Measurements from ENCODE around the gene IDI2.

The IDI2 gene

GRCh38 chr10:1036341-1036791, 10.7 kb upstream of the IDI2 start:
- no peak for DNase-seq (ENCODE audit: extremely low read depth, low read depth)
- no peak for TF ChIP-seq CTCF (IDR thresholded peaks at IDR 0.05; ENCODE audit: low read depth, low read length)

- no peak for DNase-seq (ENCODE audit: extremely low read depth, low read depth)
- no peak for TF ChIP-seq CTCF (IDR thresholded peaks at IDR 0.05; ENCODE audit: low read depth, low read length)
Measured at GRCh38 chr10:1035201-1035600, 9.5 kb upstream of the IDI2 start.

- no peak for DNase-seq (ENCODE audit: extremely low read depth, low read depth)
- no peak for TF ChIP-seq CTCF (IDR thresholded peaks at IDR 0.05; ENCODE audit: low read depth, low read length)
Measured at GRCh38 chr10:1034758-1035157, 9.1 kb upstream of the IDI2 start.

- no peak for TF ChIP-seq CTCF (IDR thresholded peaks at IDR 0.05; ENCODE audit: low read depth, low read length)
- no peak for DNase-seq (ENCODE audit: extremely low read depth, low read depth)
Measured at GRCh38 chr10:1033601-1034000, 7.9 kb upstream of the IDI2 start.

GRCh38 chr10:1029838-1030237, 4.2 kb upstream of the IDI2 start:
- DNase-seq (ENCODE audit: extremely low read depth, low read depth) = no peak
- no peak for TF ChIP-seq CTCF (IDR thresholded peaks at IDR 0.05; ENCODE audit: low read depth, low read length)

- DNase-seq (ENCODE audit: extremely low read depth, low read depth) = no peak
- no peak for TF ChIP-seq CTCF (IDR thresholded peaks at IDR 0.05; ENCODE audit: low read depth, low read length)
Measured at GRCh38 chr10:1026578-1026977, 919 bp upstream of the IDI2 start.

GRCh38 chr10:1024103-1024502, 1.6 kb downstream of the IDI2 start:
- no peak for TF ChIP-seq CTCF (IDR thresholded peaks at IDR 0.05; ENCODE audit: low read depth, low read length)
- no peak for DNase-seq (ENCODE audit: extremely low read depth, low read depth)

Measured in AG09319 (cell line).